Kidney tubule cell (primary cell): ENCODE measurements around the gene PIEZO2.
"Not testable (repeated sequence)": the region's sequence is repeated elsewhere in the genome, so short reads cannot be mapped to it uniquely, and the experiment has no call there.

Experiments
- DNase-seq: peaks from one replicate; pipeline ENCODE4 v3.0.0-alpha.2; 2018; ENCODE audit warnings: low spot score

PIEZO2 gene

DNA sequence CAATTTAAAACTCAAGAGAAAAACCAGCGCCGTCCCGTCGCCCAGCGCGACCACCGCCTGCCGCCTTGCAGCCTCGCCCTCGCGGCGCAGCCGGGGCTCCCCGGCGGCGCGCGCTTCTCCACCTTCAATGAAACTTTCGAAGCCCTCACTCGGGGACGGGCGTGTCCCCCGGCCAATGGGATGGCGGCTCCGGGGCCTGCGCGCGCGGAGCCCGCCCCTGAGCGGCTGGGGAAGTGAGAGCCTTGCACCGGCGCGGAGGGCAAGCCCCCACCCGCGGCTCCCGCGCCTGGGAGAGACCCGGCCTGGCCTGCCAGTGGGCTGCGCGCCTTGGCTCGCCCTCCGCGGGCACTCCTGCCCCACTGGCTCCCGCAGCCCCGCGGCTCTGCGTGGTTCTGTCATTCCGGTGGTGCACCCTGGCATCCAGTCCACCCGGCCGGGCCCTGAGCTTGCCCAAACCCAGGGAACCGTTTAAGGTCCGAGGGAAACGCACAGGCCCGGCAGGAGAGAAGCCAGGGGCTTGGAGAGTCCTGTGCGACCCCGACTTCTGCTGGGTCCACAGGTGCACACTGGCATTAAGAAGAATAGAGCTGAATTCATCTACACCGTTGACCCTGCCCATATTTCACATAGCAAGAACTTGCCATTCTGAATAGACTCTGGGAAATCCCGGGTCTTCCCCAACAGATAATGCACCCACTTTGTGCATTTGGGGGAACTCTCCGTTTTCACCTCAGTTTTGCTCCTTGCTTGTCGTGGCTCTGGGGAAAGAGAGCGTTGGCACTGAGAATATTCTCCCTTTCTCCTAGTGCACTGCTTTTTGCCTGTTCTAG lies at the start of gene PIEZO2:
Gene PIEZO2, minus strand, starts transcription at position 129 of the 830 bp plus-strand sequence. CDS start 981 bp downstream, outside the sequence.
- DNase-seq, result peak; percentile 13

GRCh38 chr18:11183637-11184036 lies 34.3 kb upstream of the PIEZO2 start:
- DNase-seq, result no peak

DNA sequence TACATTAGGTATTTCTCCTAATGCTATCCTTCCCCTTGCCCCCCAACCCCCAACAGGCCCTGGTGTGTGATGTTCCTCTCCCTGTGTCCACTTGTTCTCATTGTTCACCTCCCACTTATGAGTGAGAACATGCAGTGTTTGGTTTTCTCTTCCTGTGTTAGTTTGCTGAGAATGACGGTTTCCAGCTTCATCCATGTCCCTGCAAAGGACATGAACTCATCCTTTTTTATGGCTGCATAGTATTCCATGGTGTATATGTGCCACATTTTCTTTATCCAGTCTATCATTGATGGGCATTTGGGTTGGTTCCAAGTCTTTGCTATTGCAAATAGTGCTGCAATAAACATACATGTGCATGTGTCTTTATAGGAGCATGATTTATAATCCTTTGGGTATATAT lies 32.3 kb upstream of the PIEZO2 start:
- DNase-seq, result not testable (repeated sequence)

DNA sequence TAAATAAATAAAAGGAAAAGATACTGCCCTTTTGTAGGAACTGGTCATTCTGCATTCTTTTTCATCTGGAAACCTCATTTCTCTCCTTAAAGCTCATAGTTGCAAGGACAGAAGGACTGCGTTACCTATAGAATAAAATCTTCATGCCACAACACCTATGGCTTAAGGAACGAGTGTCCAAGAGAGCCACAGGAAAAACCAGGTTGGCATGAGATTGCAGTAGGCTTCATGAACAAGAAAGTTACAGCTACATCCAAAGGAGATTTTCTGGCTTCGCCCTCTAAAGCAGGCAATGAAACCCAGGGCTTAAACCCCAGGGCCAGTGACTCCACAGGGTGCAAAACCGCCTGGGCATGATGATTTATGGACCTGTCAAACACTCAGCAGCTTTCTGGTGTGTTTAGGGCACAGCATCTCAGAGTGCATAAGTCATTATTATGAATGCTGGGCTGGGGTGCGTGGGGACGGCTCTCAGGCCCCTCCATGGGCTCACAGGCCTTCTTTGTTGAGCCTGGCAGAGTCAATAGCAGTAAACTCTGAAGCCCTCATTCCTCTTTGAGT lies 30.7 kb upstream of the PIEZO2 start:
- DNase-seq, result no peak

- no peak for DNase-seq
Observed at GRCh38 chr18:11178951-11179549, 29.7 kb upstream of the PIEZO2 start.

- no peak for DNase-seq
Observed at GRCh38 chr18:11177382-11177781, 28.0 kb upstream of the PIEZO2 start.

DNA sequence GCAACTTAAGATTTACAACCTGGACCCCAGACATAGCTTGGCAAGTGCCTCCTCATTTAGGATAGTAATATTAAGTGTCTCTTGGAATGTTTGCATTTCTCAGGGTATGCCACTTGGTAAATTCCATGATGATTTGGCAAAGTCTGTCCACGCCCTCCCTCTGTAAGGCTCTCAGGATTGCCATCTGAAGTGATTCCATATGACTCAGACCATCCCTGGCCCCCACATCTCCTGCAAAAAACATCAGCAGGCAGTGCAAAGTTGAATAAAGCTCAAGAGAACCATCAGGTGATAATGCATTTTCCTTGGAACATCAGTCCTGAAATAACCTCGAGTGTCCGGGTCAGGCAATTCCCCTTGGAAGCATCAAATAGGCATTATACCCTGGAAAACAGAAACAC lies 27.1 kb upstream of the PIEZO2 start:
- DNase-seq, result no peak

DNA sequence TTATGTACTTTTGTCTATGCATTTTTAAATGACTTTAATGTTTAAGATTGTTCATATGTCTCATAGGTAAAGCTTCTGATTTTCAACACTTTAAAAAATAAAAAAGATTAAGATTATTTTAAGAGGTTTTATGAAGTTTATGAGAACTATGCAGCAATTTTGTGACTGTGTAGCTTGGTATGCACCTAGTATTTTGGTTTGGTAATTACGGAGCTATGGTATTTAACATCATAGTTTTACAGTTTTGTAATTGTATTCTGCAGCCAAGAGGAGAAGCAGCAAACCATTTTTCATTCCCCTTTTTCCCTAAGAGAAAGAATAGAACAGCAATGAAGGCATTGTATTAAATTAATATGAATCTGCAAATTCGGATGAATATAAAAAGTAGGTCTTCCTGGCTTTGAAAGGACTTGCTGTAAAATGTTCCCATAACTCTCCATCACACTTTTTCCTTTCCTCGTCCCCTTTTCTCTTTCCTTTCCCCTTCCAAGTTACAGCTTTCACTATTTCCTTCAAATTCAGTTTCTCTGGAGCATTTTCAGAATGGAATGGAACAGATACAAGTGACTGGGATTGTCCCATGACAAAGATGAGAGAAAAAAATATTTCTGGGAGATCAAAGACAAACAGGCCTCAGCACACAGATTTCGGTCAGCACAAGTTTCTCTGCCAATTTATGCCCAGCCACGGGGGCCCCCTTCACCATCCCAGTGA lies 26.1 kb upstream of the PIEZO2 start:
- no peak for DNase-seq

- not testable (repeated sequence) for DNase-seq
Observed at GRCh38 chr18:11174179-11174578, 24.8 kb upstream of the PIEZO2 start.

- no peak for DNase-seq
Observed at GRCh38 chr18:11167778-11168177, 18.4 kb upstream of the PIEZO2 start.

DNA sequence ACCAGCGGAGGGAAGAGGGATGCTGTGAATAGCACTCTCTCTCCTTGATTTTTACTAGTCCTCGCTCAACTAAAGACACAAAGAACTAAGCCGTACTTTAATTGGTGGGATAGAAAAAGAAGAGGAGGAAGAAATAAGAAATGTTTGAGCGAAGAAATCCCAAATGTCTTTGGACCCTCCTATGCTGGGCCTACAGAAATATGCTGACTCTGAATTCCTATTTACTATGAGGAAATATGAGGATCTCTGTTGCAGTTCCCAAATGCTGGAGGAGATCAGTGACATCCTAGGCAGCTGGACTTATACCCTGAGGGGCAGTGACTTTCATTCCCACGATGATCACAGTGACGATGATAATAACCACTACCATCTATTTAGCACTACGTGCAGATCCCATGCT lies 16.6 kb upstream of the PIEZO2 start:
- DNase-seq, result no peak

DNA sequence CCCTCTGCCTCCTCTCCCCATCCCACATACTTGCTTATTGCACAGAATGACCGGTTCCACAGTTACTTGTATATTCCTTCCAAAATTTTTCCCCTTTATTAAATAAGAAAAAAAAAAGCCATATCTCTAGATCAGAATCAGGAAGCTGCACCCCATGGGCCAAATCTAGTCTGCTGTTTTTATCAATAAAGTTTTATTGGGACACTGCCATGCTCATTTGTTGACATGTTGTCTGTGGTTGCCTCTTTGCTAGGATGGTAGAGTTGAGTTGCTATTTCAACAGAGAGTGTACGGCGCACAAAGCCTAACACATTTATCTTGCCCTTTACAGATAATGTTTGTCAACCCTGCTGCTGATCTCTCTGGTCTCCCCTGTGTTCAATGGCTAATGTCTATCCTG lies 15.8 kb upstream of the PIEZO2 start:
- no peak for DNase-seq

GRCh38 chr18:11163665-11164064 lies 14.3 kb upstream of the PIEZO2 start:
- DNase-seq, result peak; percentile 7

DNA sequence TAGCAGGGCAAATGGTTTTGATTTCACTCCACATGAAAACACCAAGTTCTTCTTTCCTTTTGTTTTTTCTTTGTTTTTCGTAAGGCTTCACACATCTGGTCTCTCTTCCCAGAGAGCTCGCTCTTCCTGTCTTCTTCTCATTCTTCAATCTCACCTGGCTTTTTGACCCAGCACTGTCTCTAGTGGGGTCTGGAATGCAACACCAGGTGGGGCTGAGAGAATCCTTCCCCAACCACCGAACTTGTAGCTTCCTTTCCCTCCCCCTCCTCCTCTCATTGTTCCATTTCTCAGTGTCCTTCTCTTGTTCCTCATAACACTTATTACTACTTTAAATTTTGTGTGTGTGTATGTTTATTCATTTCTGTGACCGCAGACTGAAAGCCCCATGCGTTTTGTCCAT lies 13.5 kb upstream of the PIEZO2 start:
- no peak for DNase-seq

DNA sequence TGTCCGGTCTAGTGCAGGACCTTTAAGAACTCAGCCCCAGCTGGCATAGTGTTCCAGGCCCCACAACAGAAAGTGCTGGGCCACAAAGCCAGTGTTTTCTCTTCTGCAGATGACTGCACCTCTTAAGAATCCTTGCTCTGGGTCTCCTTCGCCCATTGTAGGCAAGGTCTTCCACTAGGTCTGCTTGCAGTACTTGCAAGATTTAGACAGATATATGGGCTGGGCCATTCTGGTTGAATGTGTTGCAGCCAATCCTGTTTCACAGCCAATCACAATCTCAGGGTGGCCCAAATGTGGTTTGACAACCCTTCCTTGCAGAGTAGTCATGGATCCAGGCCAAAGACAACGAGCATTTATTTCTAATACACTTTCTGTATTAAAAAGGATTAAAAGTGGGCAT lies 13.1 kb upstream of the PIEZO2 start:
- DNase-seq, result no peak

DNA sequence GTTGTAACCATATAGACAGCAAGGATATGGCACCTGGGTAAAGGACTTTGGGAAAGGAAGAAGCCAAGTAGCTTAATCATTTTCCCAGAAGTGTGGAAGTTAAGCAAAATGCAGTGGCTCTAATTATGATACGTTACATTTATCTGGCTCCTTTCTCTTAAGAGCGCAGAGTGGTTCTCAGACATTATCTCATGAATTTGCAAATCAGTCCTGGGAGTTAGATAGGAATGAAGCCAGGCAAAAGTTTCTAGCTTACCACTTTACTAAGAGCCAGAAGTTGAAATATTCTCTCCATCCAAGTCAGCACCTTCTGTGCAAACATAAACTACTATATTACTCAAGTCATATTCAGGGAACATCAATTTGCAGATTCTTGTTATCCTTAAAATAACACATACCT lies 10.9 kb upstream of the PIEZO2 start:
- no peak for DNase-seq

- no peak for DNase-seq
Observed at GRCh38 chr18:11159844-11160243, 10.5 kb upstream of the PIEZO2 start.

DNA sequence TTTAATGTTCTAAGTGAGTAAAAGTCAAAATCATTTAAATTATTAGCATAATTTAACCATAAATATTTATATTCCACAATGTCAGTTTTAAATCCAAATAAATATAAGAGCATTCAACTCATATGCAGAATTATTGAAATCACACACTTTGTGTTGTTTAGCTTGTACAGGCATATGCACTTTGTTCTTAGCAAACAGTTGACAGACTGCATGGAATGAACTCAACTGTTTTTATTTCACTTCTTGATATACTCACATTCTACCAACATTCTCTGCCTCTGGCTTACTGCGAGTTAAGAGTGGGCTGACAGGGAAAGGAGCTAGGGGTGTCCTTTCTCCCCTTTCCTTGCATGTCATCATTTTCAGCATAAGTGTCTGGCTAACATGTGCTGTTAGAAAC lies 7.6 kb upstream of the PIEZO2 start:
- no peak for DNase-seq

DNA sequence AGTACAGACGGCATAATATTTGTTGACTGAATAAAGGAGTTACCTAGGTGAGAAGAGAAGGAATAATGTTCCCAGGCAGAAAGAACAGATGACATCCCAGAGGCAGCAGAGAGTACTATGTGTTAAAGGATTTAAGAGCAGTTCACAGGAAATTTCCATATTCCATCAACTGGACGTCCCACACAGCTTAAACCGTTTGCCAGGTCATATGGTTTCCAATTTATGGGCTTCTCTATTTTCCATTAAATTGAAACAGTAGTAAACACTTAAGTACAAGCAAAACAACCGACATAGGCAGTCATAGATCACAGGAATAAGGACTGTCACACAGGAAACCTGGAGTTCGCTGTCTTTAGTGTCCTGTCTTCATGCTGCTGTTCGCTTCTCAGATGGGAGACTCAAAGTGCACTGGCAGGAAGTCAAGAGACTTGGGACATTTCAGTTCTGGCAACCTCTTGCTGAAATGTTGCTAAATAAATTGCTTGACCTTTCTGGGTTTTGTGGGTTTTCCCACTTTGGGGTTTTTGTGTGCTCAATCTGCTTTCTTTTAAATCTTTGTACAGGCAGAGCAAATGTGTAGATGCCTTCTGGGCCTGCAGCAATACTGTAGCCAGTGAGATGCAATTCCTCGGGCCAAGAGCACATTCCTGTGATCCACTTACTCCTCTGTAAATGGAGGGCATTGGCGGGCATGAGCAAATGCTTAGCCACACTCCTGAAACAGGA lies 5.8 kb upstream of the PIEZO2 start:
- DNase-seq, result no peak

- peak; percentile 54 for DNase-seq
Observed at GRCh38 chr18:11154368-11154989, 5.1 kb upstream of the PIEZO2 start.

GRCh38 chr18:11153097-11153496 lies 3.7 kb upstream of the PIEZO2 start:
- DNase-seq, result no peak

GRCh38 chr18:11150271-11150615 lies 874 bp upstream of the PIEZO2 start:
- no peak for DNase-seq
